Activated CD4-positive, alpha-beta T cell treated with anti-CD3 and anti-CD28 coated beads, Interleukin-2, amount 10 ng/mL, durations not matched to agents 7 days and 5 days (primary cell): ENCODE results near the gene RNF169. TPM values are rescaled to one million over a fixed set of nuclear protein-coding genes. Genes with fewer than 3 reads are reported as not detected.
A peak's percentile ranks its signal among the peaks of the same experiment; 100 is the strongest.
"Not testable (repeated sequence)": the region's sequence is repeated elsewhere in the genome, so short reads cannot be mapped to it uniquely, and the experiment has no call there.

Source experiments
- CTCF ChIA-PET: fragments of 350-600 bp; sonication (Branson Sonifier 250); formaldehyde crosslinking; loops from one replicate; lab custom pipeline; 2021; ENCODE audit warnings: antibody characterized with exemption; lab: Charles Lee
- POLR2A ChIA-PET: fragments of 350-600 bp; sonication (Branson Sonifier 250); formaldehyde crosslinking; loops from one replicate; lab custom pipeline; 2021; ENCODE audit warnings: antibody characterized with exemption; lab: Charles Lee
- DNase-seq: peaks from one replicate; pipeline ENCODE4 v3.0.0-alpha.2; 2020
- H3K27ac Mint-ChIP-seq: one replicate; pipeline ENCODE4 v1.8.0; 2021; ENCODE audit warnings: mild to moderate bottlenecking, moderate library complexity, mixed read lengths
- H3K27me3 Mint-ChIP-seq: one replicate; pipeline ENCODE4 v1.8.0; 2021; ENCODE audit warnings: mixed read lengths
- H3K36me3 Mint-ChIP-seq: one replicate; pipeline ENCODE4 v1.8.0; 2021; ENCODE audit warnings: low read depth, mixed read lengths
- H3K4me1 Mint-ChIP-seq: one replicate; pipeline ENCODE4 v1.8.0; 2021; ENCODE audit warnings: mixed read lengths
- H3K4me3 Mint-ChIP-seq: one replicate; pipeline ENCODE4 v1.8.0; 2021; ENCODE audit warnings: mild to moderate bottlenecking, moderate library complexity, mixed read lengths
- H3K9me3 Mint-ChIP-seq: one replicate; pipeline ENCODE4 v1.8.0; 2021; ENCODE audit warnings: mixed read lengths
- total RNA-seq, 2 experiments: library from RNA; stranded (reverse); gene quantifications; one replicate each; pipeline ENCODE4 v1.2.3, GENCODE V29; 2021

RNF169 gene
- total RNA-seq, 2 experiments from 2014 or later: 16.4 to 17.4 TPM

- Mint-ChIP-seq H3K27me3 (peaks cover 47% of the 10 kb centered on the region), H3K4me1 (peaks cover 4% of the 10 kb centered on the region), H3K36me3 (no peaks in the 10 kb centered on the region), H3K27ac (no peak overlapping the region), H3K4me3 (no peak overlapping the region), H3K9me3 (no peaks in the 10 kb centered on the region)
- POLR2A ChIA-PET: no interaction called here
- CTCF ChIA-PET: no interaction called here
- no peak for DNase-seq
Observed at GRCh38 chr11:74735365-74735928, 13.2 kb upstream of the RNF169 start.

- H3K4me3 Mint-ChIP-seq: no peak overlapping the region
- CTCF ChIA-PET: no interaction called here
- H3K4me1 Mint-ChIP-seq: no peaks in the 10 kb centered on the region
- H3K27me3 Mint-ChIP-seq: peaks cover 41% of the 10 kb centered on the region
- DNase-seq: no peak
- no peaks in the 10 kb centered on the region for H3K9me3 Mint-ChIP-seq
- no peak overlapping the region for H3K27ac Mint-ChIP-seq
- H3K36me3 Mint-ChIP-seq: no peaks in the 10 kb centered on the region
- POLR2A ChIA-PET: no interaction called here
Observed at GRCh38 chr11:74736031-74736430, 12.6 kb upstream of the RNF169 start.

- Mint-ChIP-seq H3K9me3 (no peaks in the 10 kb centered on the region), H3K4me1 (no peaks in the 10 kb centered on the region), H3K36me3 (no peaks in the 10 kb centered on the region), H3K27me3 (peaks cover 15% of the 10 kb centered on the region), H3K4me3 (no peak overlapping the region), H3K27ac (no peak overlapping the region)
- CTCF ChIA-PET: interaction anchor here (0.6 to 2.8 kb wide), 8 partner anchors 9 to 437 kb away, joined by 3 to 9 read pairs (median 4); partner anchors contain the start of gene RNF169
- DNase-seq: peak; percentile 52
- POLR2A ChIA-PET: no interaction called here
Observed at GRCh38 chr11:74739546-74740270, 8.9 kb upstream of the RNF169 start.

- no peak overlapping the region for H3K27ac Mint-ChIP-seq
- peaks cover 10% of the 10 kb centered on the region for H3K27me3 Mint-ChIP-seq
- ChIA-PET POLR2A (no interaction called here), CTCF (no interaction called here)
- no peak overlapping the region for H3K4me3 Mint-ChIP-seq
- no peaks in the 10 kb centered on the region for H3K36me3 Mint-ChIP-seq
- no peak for DNase-seq
- no peaks in the 10 kb centered on the region for H3K9me3 Mint-ChIP-seq
- no peaks in the 10 kb centered on the region for H3K4me1 Mint-ChIP-seq
Observed at GRCh38 chr11:74742070-74742469, 6.6 kb upstream of the RNF169 start.

- Mint-ChIP-seq H3K9me3 (no peaks in the 10 kb centered on the region), H3K36me3 (no peaks in the 10 kb centered on the region), H3K27ac (no peak overlapping the region), H3K27me3 (peaks cover 10% of the 10 kb centered on the region), H3K4me1 (peaks cover 10% of the 10 kb centered on the region), H3K4me3 (no peak overlapping the region)
- POLR2A ChIA-PET: no interaction called here
- no peak for DNase-seq
- CTCF ChIA-PET: interaction anchor here (0.5 to 1.4 kb wide), 3 partner anchors 9 to 241 kb away, joined by 3 to 4 read pairs (median 3); no protein-coding TSS in a partner anchor
Observed at GRCh38 chr11:74743640-74744039, 5.0 kb upstream of the RNF169 start.

GRCh38 chr11:74744277-74744676, 4.4 kb upstream of the RNF169 start:
- no peak for DNase-seq

GRCh38 chr11:74746868-74747267, 1.8 kb upstream of the RNF169 start:
- Mint-ChIP-seq H3K4me1 (peaks cover 26% of the 10 kb centered on the region), H3K4me3 (no peak overlapping the region), H3K27me3 (no peaks in the 10 kb centered on the region), H3K9me3 (no peaks in the 10 kb centered on the region), H3K27ac (no peak overlapping the region), H3K36me3 (peaks cover 7% of the 10 kb centered on the region)
- no peak for DNase-seq
- POLR2A ChIA-PET: no interaction called here
- CTCF ChIA-PET: interaction anchor here (1.0 kb wide), 1 partner anchor 20 kb away, joined by 3 read pairs; no protein-coding TSS in a partner anchor

More at GRCh38 chr11:74744277-74744676, 4.4 kb upstream of the RNF169 start:
- peaks cover 4% of the 10 kb centered on the region for H3K27me3 Mint-ChIP-seq
- H3K4me1 Mint-ChIP-seq: peaks cover 10% of the 10 kb centered on the region
- POLR2A ChIA-PET: no interaction called here
- CTCF ChIA-PET: interaction anchor here (0.5 to 1.4 kb wide), 3 partner anchors 10 to 241 kb away, joined by 3 to 4 read pairs (median 3); no protein-coding TSS in a partner anchor
- H3K36me3 Mint-ChIP-seq: no peaks in the 10 kb centered on the region
- no peak overlapping the region for H3K27ac Mint-ChIP-seq
- H3K4me3 Mint-ChIP-seq: no peak overlapping the region
- H3K9me3 Mint-ChIP-seq: no peaks in the 10 kb centered on the region

- peak overlapping the region; percentile 83 for H3K27ac Mint-ChIP-seq
- no peaks in the 10 kb centered on the region for H3K27me3 Mint-ChIP-seq
- no peaks in the 10 kb centered on the region for H3K9me3 Mint-ChIP-seq
- peaks cover 30% of the 10 kb centered on the region for H3K4me1 Mint-ChIP-seq
- DNase-seq: peak; percentile 49
- H3K36me3 Mint-ChIP-seq: peaks cover 7% of the 10 kb centered on the region
- POLR2A ChIA-PET: interaction anchor here (0.5 kb wide), 1 partner anchor 876 kb away, joined by 3 read pairs; no protein-coding TSS in a partner anchor
- CTCF ChIA-PET: interaction anchor here (1.0 to 1.1 kb wide), 2 partner anchors 9 to 10 kb away, joined by 3 to 4 read pairs; no protein-coding TSS in a partner anchor
- peak overlapping the region; percentile 83 for H3K4me3 Mint-ChIP-seq
Observed at GRCh38 chr11:74749127-74749964, 697 bp downstream of the RNF169 start.

- no peak for DNase-seq
- no peaks in the 10 kb centered on the region for H3K27me3 Mint-ChIP-seq
- peaks cover 32% of the 10 kb centered on the region for H3K4me1 Mint-ChIP-seq
- no peaks in the 10 kb centered on the region for H3K9me3 Mint-ChIP-seq
- H3K4me3 Mint-ChIP-seq: peak overlapping the region; percentile 83
- peak overlapping the region; percentile 83 for H3K27ac Mint-ChIP-seq
- POLR2A ChIA-PET: interaction anchor here (0.5 kb wide), 1 partner anchor 877 kb away, joined by 3 read pairs; no protein-coding TSS in a partner anchor
- CTCF ChIA-PET: interaction anchor here (1.0 kb wide), 1 partner anchor 10 kb away, joined by 4 read pairs; no protein-coding TSS in a partner anchor
- peaks cover 7% of the 10 kb centered on the region for H3K36me3 Mint-ChIP-seq
Observed at GRCh38 chr11:74749965-74750296, 1.3 kb downstream of the RNF169 start.

GRCh38 chr11:74750598-74750997, 1.9 kb downstream of the RNF169 start:
- H3K27ac Mint-ChIP-seq, DNase-seq, POLR2A ChIA-PET, H3K27me3 Mint-ChIP-seq, H3K36me3 Mint-ChIP-seq, H3K9me3 Mint-ChIP-seq: not testable (repeated sequence)
- peaks cover 32% of the 10 kb centered on the region for H3K4me1 Mint-ChIP-seq
- H3K4me3 Mint-ChIP-seq: peak overlapping the region; percentile 83
- CTCF ChIA-PET: interaction anchor here (0.7 to 1.0 kb wide), 2 partner anchors 11 to 100 kb away, joined by 3 to 4 read pairs; no protein-coding TSS in a partner anchor

GRCh38 chr11:74751303-74751702, 2.7 kb downstream of the RNF169 start:
- DNase-seq: no peak
- Mint-ChIP-seq H3K4me1 (peaks cover 32% of the 10 kb centered on the region), H3K27me3 (no peaks in the 10 kb centered on the region), H3K4me3 (no peak overlapping the region), H3K27ac (no peak overlapping the region), H3K9me3 (peaks cover under 1% of the 10 kb centered on the region), H3K36me3 (peaks cover 8% of the 10 kb centered on the region)
- ChIA-PET CTCF (no interaction called here), POLR2A (no interaction called here)

GRCh38 chr11:74754507-74755252, 6.0 kb downstream of the RNF169 start:
- no peak overlapping the region for H3K27ac Mint-ChIP-seq
- H3K36me3 Mint-ChIP-seq: peaks cover 8% of the 10 kb centered on the region
- DNase-seq: no peak
- H3K4me3 Mint-ChIP-seq: no peak overlapping the region
- ChIA-PET POLR2A (interaction anchor here (0.8 kb wide), 1 partner anchor 9 kb away, joined by 3 read pairs; no protein-coding TSS in a partner anchor), CTCF (interaction anchor here (0.7 kb wide), 1 partner anchor 572 kb away, joined by 3 read pairs; no protein-coding TSS in a partner anchor)
- H3K4me1 Mint-ChIP-seq: peaks cover 18% of the 10 kb centered on the region
- H3K27me3 Mint-ChIP-seq: no peaks in the 10 kb centered on the region
- H3K9me3 Mint-ChIP-seq: peaks cover 4% of the 10 kb centered on the region
